ENCODE measurements around the gene PDIA5. TPM values are rescaled to one million over a fixed set of nuclear protein-coding genes. Genes with fewer than 3 reads are reported as not detected.

The PDIA5 gene
- total RNA-seq, 1 experiment from 2014 or later, result 50.8 TPM

GRCh38 chr3:123155471-123156011 is 88.7 kb downstream of the PDIA5 start:
- TF ChIP-seq POLR2A (IDR thresholded peaks at IDR 0.05; ENCODE audit: borderline replicate concordance, extremely low read depth, insufficient read depth, insufficient read length), result no peak
- no peak for TF ChIP-seq SIN3A (IDR thresholded peaks at IDR 0.05; ENCODE audit: low read depth)
- no peak for TF ChIP-seq FOSL1 (IDR thresholded peaks at IDR 0.05; ENCODE audit: low read depth)
- no peak for TF ChIP-seq SRF (IDR thresholded peaks at IDR 0.05; ENCODE audit: low read depth)
- TF ChIP-seq ZNF274 (IDR thresholded peaks at IDR 0.05; ENCODE audit: low read depth, low read length), result no peak
- no peak for TF ChIP-seq CTCF (IDR thresholded peaks at IDR 0.05 in 2 of 3, conservative IDR thresholded peaks at IDR 0.05 in 1 of 3; ENCODE audit: borderline replicate concordance in 1 of 3, insufficient read depth in 1 of 3, low read depth in 2 of 3, low read length in 2 of 3)
- TF ChIP-seq TCF7L2 (IDR thresholded peaks at IDR 0.05; ENCODE audit: borderline replicate concordance, extremely low read depth, insufficient read depth, insufficient read length), result no peak
- no peak for TF ChIP-seq JUND (IDR thresholded peaks at IDR 0.05)
- no peak for TF ChIP-seq EGR1 (IDR thresholded peaks at IDR 0.05; ENCODE audit: low read depth)
- TF ChIP-seq, protein P1, sequence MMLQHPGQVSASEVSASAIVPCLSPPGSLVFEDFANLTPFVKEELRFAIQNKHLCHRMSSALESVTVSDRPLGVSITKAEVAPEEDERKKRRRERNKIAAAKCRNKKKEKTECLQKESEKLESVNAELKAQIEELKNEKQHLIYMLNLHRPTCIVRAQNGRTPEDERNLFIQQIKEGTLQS (IDR thresholded peaks at IDR 0.05), result no peak
- TF ChIP-seq EZH2phosphoT487 (IDR thresholded peaks at IDR 0.05; ENCODE audit: borderline replicate concordance), result no peak
- TF ChIP-seq SP1 (IDR thresholded peaks at IDR 0.05; ENCODE audit: low read depth), result no peak
- TF ChIP-seq ELF1 (IDR thresholded peaks at IDR 0.05; ENCODE audit: borderline replicate concordance, low read depth), result no peak
- TF ChIP-seq CEBPB (IDR thresholded peaks at IDR 0.05; ENCODE audit: low read depth), result no peak
- no peak for TF ChIP-seq EZH2 (IDR thresholded peaks at IDR 0.05)
- TF ChIP-seq POLR2AphosphoS5 (IDR thresholded peaks at IDR 0.05; ENCODE audit: low read depth, low read length), result no peak
- TF ChIP-seq RAD21 (IDR thresholded peaks at IDR 0.05; ENCODE audit: low read depth), result no peak
- TF ChIP-seq CBX3 (IDR thresholded peaks at IDR 0.05; ENCODE audit: low read depth), result no peak
- no peak for TF ChIP-seq MAX (IDR thresholded peaks at IDR 0.05)
- TF ChIP-seq YY1 (IDR thresholded peaks at IDR 0.05; ENCODE audit: extremely low read depth, insufficient replicate concordance, low read depth, low read length), result no peak

More at GRCh38 chr3:123155471-123156011, 88.7 kb downstream of the PDIA5 start:
- Histone ChIP-seq H3K9me2 (ENCODE audit: insufficient read depth) (no peaks in the 10 kb centered on the region), H3K4me3 (replicated peaks in 1 of 2; ENCODE audit: low read depth in 1 of 2, low read length in 2 of 2) (no peak overlapping the region), H3K27ac (ENCODE audit: low read depth, low read length) (no peak overlapping the region), H3K9ac (ENCODE audit: low read length) (no peak overlapping the region), H3K4me2 (ENCODE audit: low read length) (no peak overlapping the region), H2AFZ (ENCODE audit: low read depth, low read length, poor library complexity, severe bottlenecking) (no peak overlapping the region), H3K4me1 (ENCODE audit: control insufficient read depth in 1 of 2, insufficient read depth in 2 of 2, low read length in 2 of 2) (no peaks in the 10 kb centered on the region), H3K9me3 (ENCODE audit: control insufficient read depth in 1 of 2, insufficient read depth in 1 of 2, low read depth in 1 of 2, low read length in 2 of 2) (no peaks in the 10 kb centered on the region), H3K36me3 (ENCODE audit: control insufficient read depth in 1 of 2, insufficient read depth in 2 of 2, low read length in 2 of 2) (peaks cover 25 to 37% of the 10 kb centered on the region in 2 experiments), H3K27me3 (ENCODE audit: insufficient read depth, low read length) (no peaks in the 10 kb centered on the region), H3K79me2 (ENCODE audit: insufficient read depth, low read length) (no peaks in the 10 kb centered on the region), H4K20me1 (ENCODE audit: insufficient read depth) (no peaks in the 10 kb centered on the region; the same call in 1 of the 2 replicates)
- RAD21 ChIA-PET (ENCODE audit: low non-redundant PET in 1 of 2, low total read pairs in 2 of 2, uncharacterized antibody in 2 of 2, unreplicated experiment in 2 of 2), result no interaction called here
- DNase-seq (ENCODE audit: low read depth, low spot score) (no peak), ATAC-seq (no peak)
- CTCF ChIA-PET, result no interaction called here
- intact Hi-C loops (cut with micrococcal nuclease), result no loop called here
- POLR2A ChIA-PET, result no interaction called here
- no TSS peak for BruUV-seq (replicated peaks)

Measured in HCT116 (cell line).